Endometrial microvascular endothelial cells (primary cell): ENCODE measurements around the gene CTPS2. TPM values are rescaled to one million over a fixed set of nuclear protein-coding genes. Genes with fewer than 3 reads are reported as not detected.
"Not testable (repeated sequence)": the region's sequence is repeated elsewhere in the genome, so short reads cannot be mapped to it uniquely, and the experiment has no call there.

ENCODE experiments used
- in situ Hi-C: cut with HindIII; loops from 2 replicates; pipeline ENCODE4 v1.10.0; 2017; ENCODE audit warnings: low sequenced_read_pairs, low pct_unique_long_range_greater_than_20kb; ENCODE audit errors: inconsistent ontology term
- total RNA-seq: library from RNA; depleted of rRNA; stranded (reverse); fragments of >200 nt; gene quantifications from one replicate; pipeline ENCODE4 v1.2.3, GENCODE V29; 2015; ENCODE audit errors: inconsistent ontology term

CTPS2 gene
- total RNA-seq, 1 donor from 2014 or later, result 10.2 TPM

DNA sequence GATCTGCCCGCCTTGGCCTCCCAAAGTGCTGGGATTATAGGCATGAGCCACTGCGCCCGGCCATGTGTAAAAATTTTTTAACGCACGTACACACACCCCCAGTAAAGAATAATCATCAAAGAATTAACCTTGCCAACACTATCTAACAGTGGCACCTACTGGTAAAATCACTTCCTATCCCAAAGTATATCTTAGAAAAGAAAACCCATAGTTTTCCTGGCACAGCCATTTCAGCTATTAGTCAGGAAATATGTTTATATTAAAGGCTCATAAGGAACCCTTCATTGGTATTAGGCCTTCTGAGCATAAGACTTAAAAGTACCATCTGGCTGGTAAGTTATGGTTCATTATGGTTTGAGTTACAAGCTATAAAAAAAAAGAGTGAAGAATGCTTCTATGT, 48.4 kb downstream of the CTPS2 start:
- in situ Hi-C loops, result no loop called here

DNA sequence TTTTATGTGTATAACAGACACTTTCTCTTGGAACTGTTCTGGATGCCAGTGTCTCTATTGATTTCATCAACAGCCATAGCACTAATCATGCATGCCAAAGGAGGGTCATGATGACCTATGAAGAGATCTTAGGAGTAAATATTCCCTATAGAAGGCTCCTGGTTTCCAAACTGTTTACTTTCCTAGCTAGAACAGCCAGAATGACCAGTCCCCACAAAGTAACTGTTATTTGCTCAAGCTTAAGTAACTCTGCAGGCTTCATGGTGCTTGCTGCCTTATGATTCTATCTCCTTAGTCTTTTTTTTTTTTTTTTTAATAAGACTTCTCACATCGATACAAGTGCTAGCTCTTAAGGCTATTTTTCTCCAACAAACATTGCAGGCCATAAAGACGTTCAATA, 50.1 kb downstream of the CTPS2 start:
- in situ Hi-C loops, result no loop called here

DNA sequence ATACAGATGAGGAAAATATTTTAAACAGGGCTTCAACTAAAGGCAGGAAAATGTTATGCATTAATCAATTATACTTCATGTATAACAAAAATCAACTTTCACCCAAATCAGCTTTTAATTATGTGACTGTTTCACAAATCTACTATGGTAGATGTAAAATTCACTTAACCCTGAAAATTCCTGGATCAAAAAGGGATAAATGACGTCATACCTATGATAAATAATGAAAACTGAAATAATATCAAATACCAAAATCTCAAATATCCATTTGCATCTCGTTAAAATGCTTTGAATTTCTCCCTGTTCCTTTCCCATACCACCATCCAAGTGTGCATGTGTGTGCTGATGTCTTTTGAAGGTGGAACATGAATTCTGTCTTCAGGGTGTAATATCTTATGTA, 51.0 kb downstream of the CTPS2 start:
- in situ Hi-C loops, result no loop called here

DNA sequence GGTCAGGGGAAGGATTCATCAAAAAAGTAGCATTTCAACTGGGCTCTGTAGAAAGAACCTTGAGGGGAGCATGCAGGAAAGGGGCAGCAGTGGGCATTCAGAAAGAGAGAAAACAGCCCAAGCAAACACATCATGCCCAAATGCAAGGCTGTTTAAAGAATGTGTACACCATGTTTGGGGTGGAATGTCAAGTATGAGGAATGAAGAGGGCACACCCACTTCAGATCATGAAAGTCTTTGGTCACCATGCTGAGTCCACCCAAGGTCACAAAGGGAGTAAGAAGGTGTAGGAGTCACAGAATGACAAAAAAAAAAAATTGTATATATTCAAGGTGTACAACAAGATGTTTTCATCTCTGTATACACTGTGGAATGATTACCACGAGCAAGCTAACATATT, 53.1 kb downstream of the CTPS2 start:
- in situ Hi-C loops, result no loop called here

GRCh38 chrX:16658284-16658683, 54.2 kb downstream of the CTPS2 start:
- in situ Hi-C loops, result no loop called here

DNA sequence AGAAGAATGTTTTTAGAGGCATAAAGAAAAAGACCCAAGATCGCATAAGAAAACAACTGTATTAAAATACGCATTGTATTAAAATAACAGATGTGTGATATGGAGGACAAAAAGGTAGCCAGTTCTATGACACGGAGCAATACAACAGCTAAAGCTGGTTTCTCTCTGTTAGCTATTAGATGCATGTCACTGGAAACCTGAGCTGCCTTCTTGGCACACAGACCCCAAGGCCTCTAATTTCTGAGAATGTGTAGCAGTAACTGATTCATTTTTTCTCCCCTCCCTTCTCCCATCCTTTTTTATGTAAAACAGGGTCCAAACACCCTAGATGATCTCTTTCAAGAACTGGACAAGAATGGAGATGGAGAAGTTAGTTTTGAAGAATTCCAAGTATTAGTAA, 58.4 kb downstream of the CTPS2 start:
- in situ Hi-C loops, result no loop called here

DNA sequence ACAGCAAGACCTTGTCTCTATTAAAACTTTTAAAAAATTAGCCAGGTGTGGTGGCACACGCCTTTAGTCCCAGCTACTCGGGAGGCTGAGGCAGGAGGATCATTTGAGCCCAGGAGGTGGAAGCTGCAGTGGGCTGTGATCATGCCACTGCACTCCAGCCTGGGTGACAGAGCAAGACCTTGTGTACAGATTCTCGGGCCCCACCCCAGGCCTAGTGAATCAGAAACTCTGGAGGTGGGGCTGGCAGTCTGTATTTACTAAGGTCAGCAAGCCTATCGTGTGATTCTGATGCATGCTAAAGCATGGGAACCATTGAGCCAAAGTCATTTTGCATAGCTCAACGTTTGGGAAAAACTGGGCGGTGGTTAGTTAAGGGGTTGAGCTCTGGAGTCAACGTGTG, 59.0 kb downstream of the CTPS2 start:
- in situ Hi-C loops, result no loop called here

DNA sequence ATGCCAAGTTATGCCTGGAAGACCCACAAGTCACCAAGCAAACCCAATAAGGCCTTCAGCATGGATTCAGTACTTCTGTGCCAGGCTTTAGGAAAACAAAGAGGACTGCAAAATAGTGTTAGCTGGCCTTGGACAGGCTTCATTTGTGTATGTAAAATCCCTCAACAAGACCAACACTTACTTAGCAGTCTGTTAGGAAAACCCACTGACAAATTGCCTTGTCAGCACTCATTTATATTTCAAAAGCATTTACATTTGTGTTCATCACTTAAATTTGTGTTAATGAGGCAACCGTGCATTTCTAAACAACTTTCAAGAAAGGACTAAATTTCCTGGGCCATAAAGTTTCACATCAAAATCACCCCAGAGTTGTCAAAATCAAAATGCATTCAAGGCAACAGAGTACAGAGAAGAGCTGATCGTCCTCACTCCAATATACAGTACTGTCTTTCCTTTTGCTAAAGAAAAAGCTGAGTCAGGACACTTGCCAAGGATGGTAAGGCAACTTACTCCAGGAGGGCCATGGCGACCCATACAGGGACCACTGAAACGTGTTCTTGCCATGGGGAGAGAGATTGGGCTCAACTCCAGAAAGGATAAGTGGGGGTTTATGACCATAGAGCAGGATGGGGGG, 61.0 kb downstream of the CTPS2 start:
- in situ Hi-C loops, result no loop called here

DNA sequence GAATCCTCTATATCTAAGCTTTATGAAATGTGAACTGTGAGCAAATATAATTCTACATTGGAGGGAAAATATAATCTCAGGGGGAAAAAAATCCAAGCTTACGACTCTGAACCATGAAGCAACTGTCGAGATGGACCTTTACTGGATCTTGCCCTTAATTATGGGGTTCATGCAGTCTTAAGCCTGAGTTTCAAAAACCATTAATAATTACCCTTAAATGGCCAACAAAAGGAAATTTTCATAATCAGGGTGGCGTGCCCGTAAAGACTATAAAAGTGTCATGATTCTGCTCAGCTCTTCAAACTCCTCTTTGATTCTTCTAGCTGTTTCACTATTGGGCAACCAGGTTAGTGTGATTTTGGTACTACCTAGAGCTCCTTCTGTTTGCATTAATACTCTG, 62.6 kb downstream of the CTPS2 start, which contains the start of gene S100G:
TSS of gene S100G (plus strand) at position 301 of the 400 bp plus-strand sequence. CDS start 849 bp downstream, outside the sequence.
- in situ Hi-C loops, result no loop called here

DNA sequence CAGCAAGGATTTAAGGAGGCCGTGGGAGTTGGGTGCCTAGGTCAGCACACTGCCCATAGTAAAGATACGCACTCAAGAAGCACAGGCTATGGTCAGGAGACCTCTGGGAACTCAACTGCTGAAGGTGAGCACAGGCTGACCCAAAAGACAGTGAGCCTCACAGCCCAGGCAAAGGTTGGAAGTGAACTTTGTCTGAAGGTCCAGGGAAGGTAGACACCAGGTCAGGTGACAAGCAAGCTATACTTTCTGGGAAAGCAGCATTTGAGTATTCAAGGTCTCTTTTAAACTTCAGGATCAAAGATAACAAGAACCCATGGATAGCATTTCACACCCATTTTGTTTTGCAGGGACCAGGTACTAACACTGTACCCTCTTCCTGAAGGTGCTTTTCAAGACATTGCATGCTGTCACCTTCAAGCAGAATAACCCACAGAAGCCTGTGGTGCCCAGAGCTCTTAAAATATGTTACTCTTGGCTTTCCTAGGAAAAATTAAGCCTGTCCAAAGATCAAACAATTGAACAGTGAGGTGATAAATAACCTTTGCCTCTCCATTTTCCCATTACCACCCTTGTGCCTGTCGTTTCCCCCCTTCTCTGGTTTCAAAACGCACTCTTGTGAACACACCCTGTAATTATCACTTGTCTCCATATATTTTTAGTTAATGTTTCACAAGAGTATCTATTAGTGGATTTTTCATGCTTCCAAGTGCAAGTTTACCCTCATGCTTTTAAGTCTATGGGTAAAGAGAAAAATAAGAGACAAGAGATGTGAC, 65.9 kb downstream of the CTPS2 start:
- in situ Hi-C loops, result no loop called here

DNA sequence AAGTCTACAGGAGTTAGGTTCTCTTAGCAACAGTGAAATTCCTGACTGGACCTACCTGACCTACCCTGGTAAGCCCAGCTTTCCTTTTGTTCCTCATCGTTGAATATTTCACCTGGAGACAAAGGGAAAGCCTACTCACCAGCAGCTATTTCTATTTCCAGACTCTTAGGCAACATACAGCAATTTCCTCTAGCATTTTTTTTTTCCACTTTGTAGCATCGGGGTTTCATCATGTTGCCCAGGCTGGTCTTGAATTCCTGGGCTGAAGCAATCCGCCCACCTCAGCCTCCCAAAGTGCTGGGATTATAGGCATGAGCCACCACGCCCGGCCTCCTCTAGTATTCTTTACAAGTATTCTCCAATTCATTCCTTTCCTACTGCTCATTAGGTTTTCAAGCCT, 69.3 kb downstream of the CTPS2 start:
- in situ Hi-C loops, result no loop called here

DNA sequence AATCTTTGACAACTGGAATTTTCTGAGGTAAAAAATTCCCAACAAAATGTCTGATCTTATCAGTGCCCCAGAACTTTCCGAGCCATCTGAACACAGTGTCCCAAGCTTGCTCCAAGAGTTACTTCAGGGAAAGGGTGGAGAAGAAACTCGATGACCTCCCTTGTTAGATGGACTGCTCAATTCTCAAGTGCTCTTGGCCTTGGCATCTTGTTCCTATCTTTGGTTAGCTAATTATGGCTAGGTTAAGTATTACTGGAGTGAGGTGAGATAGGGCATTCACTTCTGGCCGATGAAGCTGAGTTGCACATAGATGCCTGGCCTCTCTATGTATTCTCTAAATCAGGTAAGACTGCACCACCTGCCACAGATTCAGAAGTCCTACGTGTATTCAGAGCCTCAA, 71.6 kb downstream of the CTPS2 start:
- in situ Hi-C loops, result no loop called here

DNA sequence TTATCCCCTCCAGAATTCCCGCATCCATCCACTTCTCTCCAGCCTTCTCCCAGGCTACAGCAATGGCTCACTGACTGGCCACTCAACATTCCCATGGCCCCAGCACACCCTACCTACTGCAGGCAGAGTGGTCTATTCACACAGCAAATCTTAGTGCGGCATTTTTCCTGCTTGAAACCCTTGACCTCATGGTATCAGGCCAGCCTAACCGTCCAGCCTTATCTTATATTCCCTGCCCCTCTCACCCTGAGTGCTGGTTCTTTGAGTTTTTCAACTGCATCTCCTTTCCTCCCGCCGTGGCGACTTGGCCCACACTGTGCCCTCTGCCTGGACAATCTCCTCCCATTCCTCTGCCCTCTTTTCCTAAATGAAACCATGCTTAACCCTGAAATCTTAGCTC, 72.5 kb downstream of the CTPS2 start:
- in situ Hi-C loops, result no loop called here

- in situ Hi-C loops, result no loop called here
Measured at GRCh38 chrX:16638533-16638932, 73.9 kb downstream of the CTPS2 start.

DNA sequence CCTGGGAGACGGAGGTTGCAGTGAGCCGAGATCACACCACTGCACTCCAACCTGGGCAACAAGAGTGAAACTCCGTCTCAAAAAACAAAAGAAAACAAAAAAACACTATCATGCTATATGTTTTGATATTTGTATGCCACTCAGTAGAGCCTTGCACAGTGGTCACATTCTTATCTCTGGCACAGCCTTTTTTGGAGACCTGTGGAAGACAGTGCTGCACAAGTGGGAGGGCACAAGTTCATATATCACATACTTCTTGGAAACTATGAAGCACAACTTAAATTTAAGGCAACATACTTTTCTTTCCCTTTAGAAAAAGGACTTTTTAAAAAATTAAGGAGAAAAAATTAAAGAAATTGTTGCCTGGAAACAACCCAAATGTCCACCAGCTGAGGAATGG, 76.9 kb downstream of the CTPS2 start:
- in situ Hi-C loops, result no loop called here

GRCh38 chrX:16635040-16635439, 77.4 kb downstream of the CTPS2 start:
- in situ Hi-C loops, result no loop called here

- in situ Hi-C loops, result no loop called here
Measured at GRCh38 chrX:16633754-16634153, 78.7 kb downstream of the CTPS2 start.

GRCh38 chrX:16629909-16630308, 82.6 kb downstream of the CTPS2 start:
- in situ Hi-C loops, result no loop called here

DNA sequence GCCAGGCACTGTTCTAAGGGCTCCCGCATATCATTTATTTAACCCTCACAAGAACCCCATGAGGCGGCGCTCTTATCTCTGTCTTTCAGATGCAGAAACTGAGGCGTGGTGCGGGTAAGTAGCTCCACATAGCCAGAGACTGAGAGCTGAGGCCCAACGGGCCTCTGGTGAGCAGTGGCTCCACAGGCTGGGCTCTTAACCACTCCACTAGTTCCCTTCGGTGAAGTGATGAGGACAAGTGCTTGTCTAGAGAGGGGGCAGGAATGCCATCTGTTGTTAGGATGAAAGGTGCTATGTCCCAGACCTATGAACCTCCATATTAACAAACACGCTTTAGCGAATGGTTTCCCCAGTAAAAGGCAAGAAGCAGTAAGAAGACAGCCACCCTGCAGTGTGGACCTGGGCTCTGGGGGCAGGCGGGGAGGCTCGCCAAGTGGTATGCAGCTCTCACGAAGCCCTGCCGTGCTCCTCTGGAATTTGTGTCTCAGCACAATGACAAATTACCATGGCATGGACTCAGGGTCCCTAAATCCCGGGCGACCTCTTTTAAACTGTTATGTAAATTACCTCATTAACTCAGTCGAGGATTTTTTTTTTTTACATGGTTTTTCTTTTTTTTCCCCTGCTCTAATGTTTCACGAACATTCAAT, 83.4 kb downstream of the CTPS2 start:
- in situ Hi-C loops, result no loop called here

GRCh38 chrX:16628511-16628910, 84.0 kb downstream of the CTPS2 start:
- in situ Hi-C loops, result not testable (repeated sequence)
